ENCODE measurements around the gene GRM1. TPM values are rescaled to one million over a fixed set of nuclear protein-coding genes. Genes with fewer than 3 reads are reported as not detected.

Gene GRM1
- total and polyA plus RNA-seq, 2 donors (not counting 3 experiments of a cell fraction or from before 2014, with no cell fraction given): 0.07 TPM; not detected in 1

- no peak overlapping the region for H3K4me3 ChIP-seq (replicated peaks in 1 of 3; ENCODE audit: insufficient read depth in 1 of 3, low read depth in 1 of 3, low read length in 3 of 3)
- no peaks in the 10 kb centered on the region for H3K27me3 ChIP-seq (ENCODE audit: control insufficient read depth in 2 of 2, insufficient read depth in 2 of 2, low read length in 2 of 2)
- BruUV-seq (replicated peaks): no TSS peak
- no peaks in the 10 kb centered on the region for H4K20me1 ChIP-seq (replicated peaks; ENCODE audit: control insufficient read depth, extremely low read depth, insufficient read depth, low read length)
- intact Hi-C loops (cut with micrococcal nuclease): no loop called here
- TF ChIP-seq GATA2 (IDR thresholded peaks at IDR 0.05; ENCODE audit: insufficient read depth, insufficient read length, low read depth, low read length) (no peak), JUN (IDR thresholded peaks at IDR 0.05; ENCODE audit: borderline replicate concordance, insufficient read depth, insufficient read length, low read depth) (no peak), FOS (IDR thresholded peaks at IDR 0.05; ENCODE audit: borderline replicate concordance, insufficient read depth, low read length) (no peak), POLR2AphosphoS5 (IDR thresholded peaks at IDR 0.05; ENCODE audit: insufficient read depth, low read depth, low read length) (no peak), MAX (IDR thresholded peaks at IDR 0.05; ENCODE audit: insufficient read depth, insufficient read length) (no peak)
- no peaks in the 10 kb centered on the region for H3K79me2 ChIP-seq (ENCODE audit: control insufficient read depth, insufficient read depth, low read length)
- dilution Hi-C loops (cut with MboI; ENCODE audit: extremely low pct_ligation_motif_present, low sequenced_read_pairs): no loop called here
- no peak overlapping the region for H3K9ac ChIP-seq (replicated peaks; ENCODE audit: extremely low read depth, insufficient read depth, low read length)
- CTCF ChIA-PET: interaction anchor here (1.0 kb wide), 1 partner anchor 257 kb away, joined by 3 read pairs; the partner anchor contains the start of gene RAB32
- H3K4me2 ChIP-seq (ENCODE audit: insufficient read depth, low read length): no peak overlapping the region
- no peaks in the 10 kb centered on the region for H3K9me3 ChIP-seq (replicated peaks; ENCODE audit: control insufficient read depth, insufficient read depth, low read length)
- no peak for DNase-seq (ENCODE audit: low read depth, low spot score)
- H3K27ac ChIP-seq (ENCODE audit: insufficient read depth, low read depth, low read length): no peak overlapping the region
- POLR2A ChIA-PET: no interaction called here
- FAIRE-seq: no peak
- H2AFZ ChIP-seq (ENCODE audit: low read depth, low read length): no peak overlapping the region
- no peaks in the 10 kb centered on the region for H3K9me1 ChIP-seq (replicated peaks; ENCODE audit: control insufficient read depth, extremely low read depth, insufficient read depth, low read length)
- H3K4me1 ChIP-seq (ENCODE audit: control insufficient read depth, extremely low read depth, insufficient read depth, low read length): peaks cover 15% of the 10 kb centered on the region
- no peaks in the 10 kb centered on the region for H3K36me3 ChIP-seq (ENCODE audit: control insufficient read depth in 2 of 2, extremely low read depth in 1 of 2, insufficient read depth in 2 of 2, low read length in 2 of 2)
These were observed 258.1 kb downstream of the GRM1 start for GRCh38 chr6:146286961-146287360.

GRCh38 chr6:146287691-146288369 is 259.0 kb downstream of the GRM1 start:
- Histone ChIP-seq H3K79me2 (ENCODE audit: control insufficient read depth, insufficient read depth, low read length) (no peaks in the 10 kb centered on the region), H2AFZ (ENCODE audit: low read depth, low read length) (no peak overlapping the region), H3K4me3 (replicated peaks in 1 of 3; ENCODE audit: insufficient read depth in 1 of 3, low read depth in 1 of 3, low read length in 3 of 3) (no peak overlapping the region), H3K36me3 (ENCODE audit: control insufficient read depth in 2 of 2, extremely low read depth in 1 of 2, insufficient read depth in 2 of 2, low read length in 2 of 2) (no peaks in the 10 kb centered on the region), H3K9ac (replicated peaks; ENCODE audit: extremely low read depth, insufficient read depth, low read length) (no peak overlapping the region), H3K27me3 (ENCODE audit: control insufficient read depth in 2 of 2, insufficient read depth in 2 of 2, low read length in 2 of 2) (no peaks in the 10 kb centered on the region), H3K27ac (ENCODE audit: insufficient read depth, low read depth, low read length) (no peak overlapping the region), H3K9me3 (replicated peaks; ENCODE audit: control insufficient read depth, insufficient read depth, low read length) (no peaks in the 10 kb centered on the region), H4K20me1 (replicated peaks; ENCODE audit: control insufficient read depth, extremely low read depth, insufficient read depth, low read length) (no peaks in the 10 kb centered on the region), H3K9me1 (replicated peaks; ENCODE audit: control insufficient read depth, extremely low read depth, insufficient read depth, low read length) (no peaks in the 10 kb centered on the region), H3K4me2 (ENCODE audit: insufficient read depth, low read length) (no peak overlapping the region), H3K4me1 (ENCODE audit: control insufficient read depth, extremely low read depth, insufficient read depth, low read length) (peaks cover 15% of the 10 kb centered on the region)
- TF ChIP-seq POLR2A (IDR thresholded peaks at IDR 0.05; ENCODE audit: low read depth, low read length): no peak
- TF ChIP-seq EZH2 (IDR thresholded peaks at IDR 0.05; ENCODE audit: borderline replicate concordance, low read depth, low read length, severe bottlenecking): no peak
- no peak for TF ChIP-seq MAX (IDR thresholded peaks at IDR 0.05; ENCODE audit: insufficient read depth, insufficient read length)
- no peak for TF ChIP-seq CTCF (IDR thresholded peaks at IDR 0.05; ENCODE audit: extremely low read depth in 1 of 2, insufficient read depth in 1 of 2, low read depth in 1 of 2, low read length in 2 of 2)
- TF ChIP-seq MYC (IDR thresholded peaks at IDR 0.05; ENCODE audit: low read depth, low read length): no peak
- no peak for TF ChIP-seq POLR2AphosphoS5 (IDR thresholded peaks at IDR 0.05; ENCODE audit: insufficient read depth, low read depth, low read length)
- no peak for TF ChIP-seq FOS (IDR thresholded peaks at IDR 0.05; ENCODE audit: borderline replicate concordance, insufficient read depth, low read length)
- TF ChIP-seq JUN (IDR thresholded peaks at IDR 0.05; ENCODE audit: borderline replicate concordance, insufficient read depth, insufficient read length, low read depth): no peak
- TF ChIP-seq GATA2 (IDR thresholded peaks at IDR 0.05; ENCODE audit: insufficient read depth, insufficient read length, low read depth, low read length): no peak
- FAIRE-seq: no peak
- ChIA-PET POLR2A (no interaction called here), CTCF (interaction anchor here (1.0 kb wide), 1 partner anchor 256 kb away, joined by 3 read pairs; the partner anchor contains the start of gene RAB32)
- intact Hi-C loops (cut with micrococcal nuclease) (no loop called here), dilution Hi-C loops (cut with MboI; ENCODE audit: extremely low pct_ligation_motif_present, low sequenced_read_pairs) (no loop called here)
- peak; percentile 13 for DNase-seq (ENCODE audit: low read depth, low spot score)
- BruUV-seq (replicated peaks): no TSS peak

Measured in endothelial cell of umbilical vein (primary cell).